GM18526 (cell line): Measurements from ENCODE around the gene RHOH.

ENCODE experiments used
- POLR2A ChIP-seq: IDR thresholded peaks from 3 replicates; pipeline ENCODE4 v1.6.1; 2011; ENCODE audit not compliant: insufficient read length; ENCODE audit errors: extremely low read depth

Gene RHOH

DNA sequence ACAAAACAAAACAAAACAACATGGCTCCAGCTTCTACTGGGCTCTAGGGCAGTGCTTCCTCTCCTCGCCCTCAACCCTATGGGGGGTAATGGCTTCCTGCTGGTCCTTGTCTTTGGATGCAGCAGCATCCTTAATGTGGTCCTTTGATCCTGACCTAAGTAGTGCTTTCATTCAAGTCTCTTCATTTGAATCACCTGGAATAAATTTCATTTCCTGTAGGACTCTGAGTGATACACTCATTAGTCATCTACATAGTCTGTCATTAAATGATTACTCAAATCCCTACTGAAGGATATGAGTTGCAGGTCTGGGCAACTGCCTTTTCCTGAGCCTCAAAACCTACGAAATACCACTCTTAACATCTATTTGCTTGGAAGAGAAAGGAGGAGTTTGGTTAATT, 54.5 kb downstream of the RHOH start:
- no peak for TF ChIP-seq POLR2A

DNA sequence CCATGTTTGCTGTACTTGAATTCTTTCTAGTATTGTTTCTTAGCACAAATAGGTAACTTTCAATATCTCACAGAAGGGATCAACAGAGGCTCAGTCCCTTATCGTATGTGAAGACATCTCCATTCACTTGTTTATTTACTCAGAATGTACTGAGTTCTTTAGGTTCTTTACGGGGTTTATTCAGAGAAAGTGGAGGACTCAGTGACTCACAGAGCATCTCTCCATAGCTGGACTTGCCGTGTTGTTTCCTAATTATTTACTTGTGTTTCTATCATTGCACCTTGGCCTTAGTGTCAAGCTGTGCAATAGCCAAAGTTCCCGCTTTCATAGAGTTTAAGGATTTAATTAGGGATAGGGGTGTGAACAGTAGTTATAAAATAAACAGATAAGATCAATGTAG, 57.1 kb downstream of the RHOH start:
- no peak for TF ChIP-seq POLR2A

- TF ChIP-seq POLR2A, result no peak
These were observed 58.0 kb downstream of the RHOH start for GRCh38 chr4:40254608-40255392.

DNA sequence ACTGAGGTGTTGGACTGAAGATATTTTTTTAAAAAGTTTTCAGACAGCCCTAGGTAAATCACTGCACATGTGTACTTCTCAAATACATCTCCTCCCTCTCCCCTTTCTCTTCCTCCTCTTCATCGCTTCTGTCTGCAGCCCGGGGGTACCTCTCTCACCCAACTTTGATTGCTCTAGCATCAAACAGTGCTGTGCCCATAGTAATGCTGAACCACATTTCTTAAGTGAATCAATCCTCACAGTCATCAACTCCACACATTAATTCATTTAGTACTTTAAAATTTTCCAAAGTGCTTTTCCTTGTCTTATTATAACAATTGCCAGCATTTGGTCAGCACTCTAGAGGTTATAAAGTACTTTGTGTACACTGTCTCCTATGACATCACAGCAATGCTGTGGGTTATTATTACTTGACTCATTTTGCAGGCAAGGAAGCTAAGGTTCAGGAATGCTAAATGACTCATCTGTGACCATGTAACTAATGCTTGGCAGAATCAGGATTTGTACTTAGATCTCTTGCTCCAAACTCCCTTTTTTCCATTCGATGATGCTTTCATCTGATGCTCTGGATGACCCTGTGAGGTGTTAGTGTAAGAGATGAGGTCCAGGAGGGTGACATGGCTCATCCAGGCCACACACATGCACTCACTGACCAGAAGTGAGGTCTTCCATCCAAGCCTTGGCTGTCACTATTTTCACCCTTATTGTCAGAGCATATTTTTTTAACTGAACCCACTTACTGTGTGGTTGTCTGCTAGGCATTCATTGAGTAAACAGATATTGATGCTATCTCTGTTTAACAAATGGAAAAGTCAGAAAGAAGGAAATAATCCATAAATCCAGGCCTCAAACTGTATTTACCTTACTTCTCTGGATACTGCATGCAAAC, 58.8 kb downstream of the RHOH start:
- no peak for TF ChIP-seq POLR2A

DNA sequence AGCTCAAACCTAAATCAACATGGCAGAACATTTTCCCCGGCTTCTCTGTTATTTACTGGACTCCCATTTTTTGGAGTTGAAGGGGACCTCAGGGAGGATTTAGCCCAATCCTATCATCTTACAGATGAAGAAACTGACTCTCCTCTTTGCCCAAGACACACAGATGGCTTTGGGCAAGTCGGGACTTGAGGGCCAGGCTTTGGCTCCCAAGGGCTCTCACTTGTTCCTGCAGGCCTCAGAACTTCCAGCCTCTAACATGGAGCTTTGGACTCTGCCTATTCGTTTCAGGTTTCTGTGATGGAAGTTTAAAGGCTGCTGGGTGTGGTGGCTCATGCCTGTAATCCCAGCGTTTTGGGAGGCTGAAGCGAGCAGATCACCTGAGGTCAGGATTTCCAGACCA, 59.5 kb downstream of the RHOH start:
- no peak for TF ChIP-seq POLR2A

- no peak for TF ChIP-seq POLR2A
These were observed 60.0 kb downstream of the RHOH start for GRCh38 chr4:40256817-40257216.

DNA sequence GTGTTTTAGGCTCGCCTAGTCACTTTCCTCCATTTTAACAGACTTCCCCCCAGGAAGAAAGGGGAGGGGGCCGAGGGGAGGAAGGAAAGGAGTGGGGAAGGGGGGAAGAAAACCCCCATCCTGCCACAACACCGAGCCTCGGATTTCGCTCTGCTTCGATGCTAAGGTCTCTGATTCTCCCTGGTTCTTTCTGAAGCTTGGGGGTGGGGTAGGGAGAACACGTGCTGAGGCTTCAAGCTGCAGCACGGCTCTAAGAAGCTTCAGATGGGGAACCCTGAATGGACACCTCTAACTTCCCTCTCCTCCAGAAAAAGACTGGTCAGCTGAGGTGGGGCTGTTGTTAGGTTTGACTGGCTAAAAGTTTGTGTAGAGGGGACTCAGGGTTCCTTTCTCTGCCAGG, 61.8 kb downstream of the RHOH start:
- TF ChIP-seq POLR2A, result no peak

DNA sequence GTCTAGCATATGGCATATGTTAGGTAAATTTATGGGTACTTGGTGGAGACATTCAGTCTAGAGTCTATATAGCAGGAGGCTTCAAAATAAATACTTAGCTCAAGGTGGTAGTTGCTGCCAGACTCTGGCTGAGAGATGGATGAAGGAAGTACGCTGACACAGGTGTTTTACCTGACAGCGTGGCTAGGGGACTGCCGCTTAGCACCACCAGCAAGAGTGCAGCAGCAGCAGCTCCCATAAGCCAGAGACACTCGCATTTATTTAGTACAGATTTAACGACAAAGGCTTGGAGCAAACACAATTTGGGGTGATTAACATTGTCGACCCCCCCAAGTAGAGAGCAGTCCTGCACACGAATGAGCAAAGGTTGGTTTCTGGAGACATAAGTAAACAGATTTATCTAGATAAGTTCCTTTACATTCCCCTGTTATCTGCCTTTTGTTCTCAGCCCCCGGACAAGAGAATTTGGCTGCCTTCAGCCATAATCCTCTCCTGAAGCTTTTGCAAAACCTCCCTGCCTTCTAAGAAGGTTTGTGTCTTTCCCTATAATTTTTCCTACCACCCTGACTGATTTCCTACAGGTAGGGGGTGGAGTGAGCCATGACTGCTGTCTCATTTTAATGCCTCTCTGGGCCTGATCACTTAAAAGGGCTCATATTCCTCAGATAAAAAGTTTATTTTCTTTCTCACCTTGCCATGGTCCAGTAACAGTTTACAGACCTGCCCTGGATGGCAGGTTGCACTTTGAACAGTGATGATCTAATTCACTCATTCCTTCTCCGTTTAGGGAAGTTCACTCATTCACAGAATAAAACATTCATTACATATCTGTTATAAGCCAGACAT, 64.6 kb downstream of the RHOH start:
- TF ChIP-seq POLR2A, result no peak

- no peak for TF ChIP-seq POLR2A
These were observed 65.3 kb downstream of the RHOH start for GRCh38 chr4:40262077-40262528.

DNA sequence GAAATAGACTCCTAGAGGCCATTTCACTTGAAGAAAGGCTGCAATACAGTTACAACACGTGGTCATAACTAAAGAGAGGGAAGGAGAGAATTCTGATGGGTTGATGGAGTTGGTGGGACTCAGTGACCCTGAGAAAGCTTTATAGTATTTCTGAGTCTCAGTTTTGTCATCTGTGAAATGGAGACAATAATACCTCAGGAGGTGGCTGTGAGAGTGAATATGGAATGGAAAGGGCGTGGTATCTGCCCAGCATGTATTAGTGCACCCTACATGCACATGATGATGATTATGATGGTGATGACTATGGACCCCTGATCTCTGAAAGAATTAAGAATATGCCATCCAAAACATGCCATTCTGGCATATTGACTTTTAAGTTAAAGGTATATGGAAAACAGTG, 66.0 kb downstream of the RHOH start:
- TF ChIP-seq POLR2A, result no peak

- TF ChIP-seq POLR2A, result no peak
These were observed 67.7 kb downstream of the RHOH start for GRCh38 chr4:40264497-40264896.

GRCh38 chr4:40264995-40265909, 68.4 kb downstream of the RHOH start:
- no peak for TF ChIP-seq POLR2A

- TF ChIP-seq POLR2A, result no peak
These were observed 69.1 kb downstream of the RHOH start for GRCh38 chr4:40265910-40266274.

GRCh38 chr4:40269133-40269532, 72.3 kb downstream of the RHOH start:
- no peak for TF ChIP-seq POLR2A
